Tibial artery (tissue), 4 donors: ENCODE measurements around the gene SULT2B1.
"Not testable (repeated sequence)": the region's sequence is repeated elsewhere in the genome, so short reads cannot be mapped to it uniquely, and the experiment has no call there.

Experiments used
- DNase-seq, 2 donors: peaks; one replicate each; pipeline ENCODE4 v3.0.0-alpha.2; 2019
- H3K27ac ChIP-seq, 2 donors: fragments of 200-600 bp; sonication (generic) in 1 of 2; 1 replicate in 1 of 2; 2 replicates in 1 of 2; pipeline ENCODE4 v1.5.1; 2018 to 2019; ENCODE audit warnings: mild to moderate bottlenecking in 1 of 2
- H3K27me3 ChIP-seq, 2 donors: fragments of 200-600 bp; sonication (generic) in 1 of 2; one replicate each; pipeline versions ENCODE4 v1.5.1 to v1.6.0; 2016 to 2019
- H3K36me3 ChIP-seq, 3 donors: fragments of 200-600 bp; sonication (generic) in 2 of 3; one replicate each; pipeline ENCODE4 v1.5.1; 2016 to 2019; ENCODE audit warnings: mild to moderate bottlenecking in 2 of 3
- H3K4me1 ChIP-seq, 4 donors: fragments of 200-600 bp; sonication (generic) in 2 of 4; 1 replicate in 3 of 4; 2 replicates in 1 of 4; pipeline ENCODE4 v1.5.1; 2016 to 2019
- H3K4me3 ChIP-seq, 2 donors: fragments of 200-600 bp; sonication (generic) in 1 of 2; 1 replicate in 1 of 2; 2 replicates in 1 of 2; pipeline ENCODE4 v1.5.1; 2018 to 2019; ENCODE audit warnings: mild to moderate bottlenecking in 2 of 2
- H3K9me3 ChIP-seq, 3 donors: fragments of 200-600 bp; sonication (generic) in 1 of 3; one replicate each; pipeline ENCODE4 v1.5.1; 2016 to 2019
- intact Hi-C: fragments of 100-400 bp; cut with DNase I; formaldehyde crosslinking; loops from one replicate; pipeline ENCODE4 v1.15.0; 2023; ENCODE audit warnings: low total_unique reads
- TF ChIP-seq, protein P1 (sequence below), 2 experiments: fragments of 200-600 bp in 1 of 2; fragments of 450-650 bp in 1 of 2; IDR thresholded peaks; one replicate each; pipeline ENCODE4 v1.5.1; 2017 to 2019; ENCODE audit warnings: antibody characterized with exemption in 2 of 2, mild to moderate bottlenecking in 1 of 2, moderate library complexity in 1 of 2

Gene SULT2B1

DNA sequence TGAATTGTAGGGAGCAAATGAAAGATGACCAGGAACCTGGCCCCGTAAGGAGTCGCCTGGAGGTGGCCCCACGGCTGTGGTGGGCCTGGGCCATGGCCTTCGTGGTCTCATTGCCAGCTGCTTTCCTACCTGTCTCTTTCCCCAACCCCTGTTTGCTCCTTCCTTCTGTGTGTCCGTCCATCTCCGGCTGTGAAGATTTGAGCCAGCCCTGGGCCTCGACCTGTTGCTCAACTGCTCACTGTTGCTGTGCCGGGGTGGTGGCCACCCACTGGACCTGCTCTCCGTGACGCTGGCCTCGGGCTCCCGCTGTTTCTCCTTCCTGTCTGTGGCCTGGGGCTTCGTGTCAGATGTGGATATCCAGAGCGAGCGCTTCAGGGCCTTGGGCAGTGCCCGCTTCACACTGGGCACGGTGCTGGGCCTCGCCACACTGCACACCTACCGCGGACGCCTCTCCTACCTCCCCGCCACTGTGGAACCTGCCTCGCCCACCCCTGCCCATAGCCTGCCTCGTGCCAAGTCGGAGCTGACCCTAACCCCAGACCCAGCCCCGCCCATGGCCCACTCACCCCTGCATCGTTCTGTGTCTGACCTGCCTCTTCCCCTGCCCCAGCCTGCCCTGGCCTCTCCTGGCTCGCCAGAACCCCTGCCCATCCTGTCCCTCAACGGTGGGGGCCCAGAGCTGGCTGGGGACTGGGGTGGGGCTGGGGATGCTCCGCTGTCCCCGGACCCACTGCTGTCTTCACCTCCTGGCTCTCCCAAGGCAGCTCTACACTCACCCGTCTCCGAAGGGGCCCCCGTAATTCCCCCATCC is 76.7 kb downstream of the SULT2B1 start:
- no peak overlapping the region for H3K27ac ChIP-seq
- peaks cover 0 to 48% (median 31%) of the 10 kb centered on the region in 4 donors for H3K4me1 ChIP-seq
- intact Hi-C loops = no loop called here
- TF ChIP-seq, protein P1, sequence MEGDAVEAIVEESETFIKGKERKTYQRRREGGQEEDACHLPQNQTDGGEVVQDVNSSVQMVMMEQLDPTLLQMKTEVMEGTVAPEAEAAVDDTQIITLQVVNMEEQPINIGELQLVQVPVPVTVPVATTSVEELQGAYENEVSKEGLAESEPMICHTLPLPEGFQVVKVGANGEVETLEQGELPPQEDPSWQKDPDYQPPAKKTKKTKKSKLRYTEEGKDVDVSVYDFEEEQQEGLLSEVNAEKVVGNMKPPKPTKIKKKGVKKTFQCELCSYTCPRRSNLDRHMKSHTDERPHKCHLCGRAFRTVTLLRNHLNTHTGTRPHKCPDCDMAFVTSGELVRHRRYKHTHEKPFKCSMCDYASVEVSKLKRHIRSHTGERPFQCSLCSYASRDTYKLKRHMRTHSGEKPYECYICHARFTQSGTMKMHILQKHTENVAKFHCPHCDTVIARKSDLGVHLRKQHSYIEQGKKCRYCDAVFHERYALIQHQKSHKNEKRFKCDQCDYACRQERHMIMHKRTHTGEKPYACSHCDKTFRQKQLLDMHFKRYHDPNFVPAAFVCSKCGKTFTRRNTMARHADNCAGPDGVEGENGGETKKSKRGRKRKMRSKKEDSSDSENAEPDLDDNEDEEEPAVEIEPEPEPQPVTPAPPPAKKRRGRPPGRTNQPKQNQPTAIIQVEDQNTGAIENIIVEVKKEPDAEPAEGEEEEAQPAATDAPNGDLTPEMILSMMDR (IDR thresholded peaks at IDR 0.05) = no peak
- no peak overlapping the region for H3K4me3 ChIP-seq
- no peaks in the 10 kb centered on the region for H3K9me3 ChIP-seq
- peak in 1 of 2 donors; percentile 74 for DNase-seq
- peaks cover 0 to 69% (median 7%) of the 10 kb centered on the region in 3 donors for H3K36me3 ChIP-seq
- no peaks in the 10 kb centered on the region for H3K27me3 ChIP-seq

GRCh38 chr19:48629297-48629598 is 77.3 kb downstream of the SULT2B1 start:
- Histone ChIP-seq H3K27me3 (no peaks in the 10 kb centered on the region), H3K36me3 (peaks cover 0 to 69% (median 7%) of the 10 kb centered on the region in 3 donors), H3K27ac (peak overlapping the region in 1 of 2 donors; percentile 5), H3K4me1 (peaks cover 0 to 50% (median 35%) of the 10 kb centered on the region in 4 donors), H3K4me3 (no peak overlapping the region), H3K9me3 (no peaks in the 10 kb centered on the region)
- TF ChIP-seq, protein P1 (IDR thresholded peaks at IDR 0.05) = no peak
- DNase-seq = peak in 1 of 2 donors; percentile 68
- intact Hi-C loops = no loop called here

GRCh38 chr19:48629599-48630295 is 77.8 kb downstream of the SULT2B1 start:
- Histone ChIP-seq H3K4me1 (peaks cover 0 to 48% (median 34%) of the 10 kb centered on the region in 4 donors), H3K36me3 (peaks cover 0 to 69% (median 7%) of the 10 kb centered on the region in 3 donors), H3K27me3 (no peaks in the 10 kb centered on the region), H3K4me3 (no peak overlapping the region), H3K9me3 (no peaks in the 10 kb centered on the region), H3K27ac (peak overlapping the region; percentile 5 to 35)
- intact Hi-C loops = no loop called here
- TF ChIP-seq, protein P1 (IDR thresholded peaks at IDR 0.05) = no peak
- DNase-seq = peak in 1 of 2 donors; percentile 77

DNA sequence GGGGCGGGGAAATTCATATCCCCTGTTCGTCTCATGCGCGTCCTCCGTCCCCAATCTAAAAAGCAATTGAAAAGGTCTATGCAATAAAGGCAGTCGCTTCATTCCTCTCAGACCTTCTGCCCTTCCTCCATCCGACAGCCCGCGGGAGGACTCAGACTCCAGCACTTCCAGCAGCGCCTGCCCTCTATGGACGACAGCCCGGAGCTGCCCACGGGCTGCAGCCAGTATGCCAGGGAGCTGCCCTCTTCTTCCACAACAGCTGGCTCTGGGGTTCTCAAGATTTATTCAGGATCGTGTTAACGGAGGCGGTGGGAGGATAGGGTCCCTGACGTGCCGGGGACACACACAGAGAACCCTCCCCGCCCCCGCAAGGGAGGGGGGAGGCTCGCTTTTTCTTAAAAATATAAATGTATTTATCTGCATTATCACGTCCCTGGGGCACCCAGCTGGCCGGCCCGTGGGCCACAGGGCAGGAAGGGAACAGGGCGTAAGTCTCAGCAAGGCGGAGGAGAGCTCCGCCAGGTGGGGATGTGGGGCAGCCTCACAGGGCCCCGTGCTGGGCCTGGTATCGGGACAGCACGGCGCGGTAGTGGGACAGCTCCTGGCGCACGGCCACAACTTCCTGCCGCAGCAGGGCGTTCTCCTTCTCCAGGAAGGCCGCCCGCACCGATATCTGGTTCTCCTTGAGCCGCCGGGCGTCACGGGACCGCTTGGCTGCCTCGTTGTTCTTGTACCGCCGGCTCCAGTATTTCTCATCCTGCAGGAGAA is 78.5 kb downstream of the SULT2B1 start:
- H3K4me3 ChIP-seq = no peak overlapping the region
- intact Hi-C loops = no loop called here
- peaks cover 0 to 46% (median 33%) of the 10 kb centered on the region in 4 donors for H3K4me1 ChIP-seq

GRCh38 chr19:48631225-48631624 is 79.3 kb downstream of the SULT2B1 start:
- Histone ChIP-seq H3K9me3 (no peaks in the 10 kb centered on the region), H3K27ac (peak overlapping the region in 1 of 2 donors; percentile 5), H3K4me1 (peaks cover 0 to 49% (median 36%) of the 10 kb centered on the region in 4 donors), H3K4me3 (no peak overlapping the region), H3K27me3 (no peaks in the 10 kb centered on the region), H3K36me3 (peaks cover 0 to 61% (median 1%) of the 10 kb centered on the region in 3 donors)
- TF ChIP-seq, protein P1 (IDR thresholded peaks at IDR 0.05) = no peak
- intact Hi-C loops = no loop called here
- no peak for DNase-seq

More for the DNA sequence above, 78.5 kb downstream of the SULT2B1 start:
- peak overlapping the region; percentile 5 to 35 for H3K27ac ChIP-seq
- no peaks in the 10 kb centered on the region for H3K27me3 ChIP-seq
- peak; percentile 74 to 81 for DNase-seq
- H3K9me3 ChIP-seq = no peaks in the 10 kb centered on the region
- TF ChIP-seq, protein P1 (IDR thresholded peaks at IDR 0.05) = no peak
- peaks cover 0 to 69% (median 7%) of the 10 kb centered on the region in 3 donors for H3K36me3 ChIP-seq

DNA sequence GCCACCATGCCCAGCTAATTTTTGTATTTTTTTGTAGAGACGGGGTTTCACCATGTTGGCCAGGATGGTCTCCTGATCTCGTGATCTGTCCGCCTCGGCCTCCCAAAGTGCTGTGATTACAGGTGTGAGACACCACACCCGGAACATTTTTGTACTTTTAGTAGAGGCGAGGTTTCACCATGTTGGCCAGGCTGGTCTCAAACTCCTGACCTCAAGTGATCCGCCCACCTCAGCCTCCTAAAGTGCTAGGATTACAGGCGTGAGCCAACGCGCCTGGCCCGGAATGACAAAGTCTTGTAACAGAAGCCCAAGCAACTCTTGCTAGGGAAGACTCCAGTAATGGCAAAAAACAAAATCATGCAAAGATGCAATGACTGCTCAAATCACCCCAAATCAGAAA is 80.3 kb downstream of the SULT2B1 start:
- intact Hi-C loops, DNase-seq, H3K4me3 ChIP-seq, H3K9me3 ChIP-seq, H3K27me3 ChIP-seq: not testable (repeated sequence)
- Histone ChIP-seq H3K27ac (peak overlapping the region in 1 of 2 donors; percentile 96), H3K36me3 (peaks cover 0 to 52% (median 0%) of the 10 kb centered on the region in 3 donors), H3K4me1 (peaks cover 0 to 59% (median 44%) of the 10 kb centered on the region in 4 donors)
